Caco-2 (cell line): ENCODE results near the gene BNIP5. TPM values are rescaled to one million over a fixed set of nuclear protein-coding genes. Genes with fewer than 3 reads are reported as not detected.

ENCODE experiments used
- BruUV-seq: library from RNA; stranded (reverse); fragments of 400-500 nt; replicated peaks from 2 replicates; lab custom pipeline; 2021; lab: Mats Ljungman, UMichigan
- CTCF ChIA-PET: fragments of 300-600 bp; sonication (Branson Sonifier 250); formaldehyde crosslinking; loops from one replicate; lab custom pipeline; 2022; ENCODE audit warnings: antibody characterized with exemption; lab: Charles Lee
- POLR2A ChIA-PET: fragments of 300-600 bp; sonication (Branson Sonifier 250); formaldehyde crosslinking; loops from one replicate; lab custom pipeline; 2022; ENCODE audit warnings: antibody characterized with exemption; lab: Charles Lee
- DNase-seq, 2 experiments: peaks; one replicate each; pipeline versions ENCODE4 v3.0.0 to v3.0.0-alpha.2; 2020 to 2022
- H3K27me3 ChIP-seq: replicated peaks from 2 replicates; pipeline ENCODE4 v1.6.0; 2011; ENCODE audit warnings: low read length; ENCODE audit not compliant: control insufficient read depth, insufficient read depth
- H3K36me3 ChIP-seq: 2 replicates; pipeline ENCODE4 v1.5.1; 2011; ENCODE audit warnings: low read length; ENCODE audit not compliant: control insufficient read depth, insufficient read depth
- H3K4me1 ChIP-seq: fragments of 250-450 bp; sonication (Bioruptor Pico); 2 replicates; pipeline ENCODE4 v1.5.1; 2020; ENCODE audit warnings: mild to moderate bottlenecking
- H3K4me3 ChIP-seq: 2 replicates; pipeline ENCODE4 v1.5.1; 2011; ENCODE audit warnings: low read depth, mild to moderate bottlenecking, control low read depth, low read length
- H3K9me3 ChIP-seq: fragments of 250-450 bp; sonication (Bioruptor Pico); 2 replicates; pipeline ENCODE4 v1.5.1; 2020; ENCODE audit warnings: mild to moderate bottlenecking, moderate library complexity
- H3K27ac Mint-ChIP-seq: one replicate; pipeline ENCODE4 v1.8.0; 2022; ENCODE audit warnings: mixed read lengths; ENCODE audit not compliant: unreplicated experiment
- H3K27me3 Mint-ChIP-seq: one replicate; pipeline ENCODE4 v1.8.0; 2022; ENCODE audit warnings: mixed read lengths; ENCODE audit not compliant: insufficient read depth, unreplicated experiment
- H3K36me3 Mint-ChIP-seq: one replicate; pipeline ENCODE4 v1.8.0; 2022; ENCODE audit warnings: mild to moderate bottlenecking, mixed read lengths; ENCODE audit not compliant: insufficient read depth, unreplicated experiment
- H3K4me1 Mint-ChIP-seq: one replicate; pipeline ENCODE4 v1.8.0; 2022; ENCODE audit warnings: low read depth, mixed read lengths; ENCODE audit not compliant: unreplicated experiment
- H3K4me3 Mint-ChIP-seq: one replicate; pipeline ENCODE4 v1.8.0; 2022; ENCODE audit warnings: mild to moderate bottlenecking, moderate library complexity, mixed read lengths; ENCODE audit not compliant: unreplicated experiment
- H3K9me3 Mint-ChIP-seq: one replicate; pipeline ENCODE4 v1.8.0; 2022; ENCODE audit warnings: mixed read lengths; ENCODE audit not compliant: unreplicated experiment
- intact Hi-C: fragments of 100-400 bp; cut with micrococcal nuclease; formaldehyde crosslinking; loops from one replicate; pipeline ENCODE4 v1.10.0; 2022; ENCODE audit not compliant: unreplicated experiment
- total RNA-seq: library from RNA; stranded (reverse); gene quantifications from 2 replicates; pipeline ENCODE4 v1.2.3, GENCODE V29; 2022
- TF ChIP-seq, protein P1 (sequence below), 2 experiments: fragments of 200-600 bp in 1 of 2; IDR thresholded peaks; 1 replicate in 1 of 2; 2 replicates in 1 of 2; pipeline versions ENCODE4 v1.5.1 to v1.8.0; 2011 to 2022; ENCODE audit warnings: antibody characterized with exemption in 1 of 2, control low read depth in 1 of 2, inconsistent platforms in 1 of 2, low read depth in 1 of 2, low read length in 1 of 2, mild to moderate bottlenecking in 1 of 2, moderate library complexity in 1 of 2; ENCODE audit not compliant: insufficient read depth in 1 of 2, severe bottlenecking in 1 of 2, unreplicated experiment in 1 of 2

The BNIP5 gene
- total RNA-seq, 1 experiment from 2014 or later: 0.50 TPM

- intact Hi-C loops: loop anchor here (1.0 to 5.0 kb wide), 2 partner anchors 40 to 58 kb away; no protein-coding TSS in a partner anchor
- H3K4me1 Mint-ChIP-seq: no peaks in the 10 kb centered on the region
- no peaks in the 10 kb centered on the region for H3K36me3 Mint-ChIP-seq
- peak; percentile 91 to 92 for DNase-seq
- ChIA-PET CTCF (interaction anchor here (0.6 to 1.6 kb wide), 25 partner anchors 9 to 171 kb away, joined by 3 to 22 read pairs (median 4); partner anchors contain the start of gene BNIP5), POLR2A (no interaction called here)
- H3K27me3 Mint-ChIP-seq: no peaks in the 10 kb centered on the region
- Histone ChIP-seq H3K27me3 (no peaks in the 10 kb centered on the region), H3K36me3 (no peaks in the 10 kb centered on the region), H3K4me1 (no peaks in the 10 kb centered on the region), H3K4me3 (no peak overlapping the region), H3K9me3 (no peaks in the 10 kb centered on the region)
- no peak overlapping the region for H3K4me3 Mint-ChIP-seq
- TF ChIP-seq, protein P1, sequence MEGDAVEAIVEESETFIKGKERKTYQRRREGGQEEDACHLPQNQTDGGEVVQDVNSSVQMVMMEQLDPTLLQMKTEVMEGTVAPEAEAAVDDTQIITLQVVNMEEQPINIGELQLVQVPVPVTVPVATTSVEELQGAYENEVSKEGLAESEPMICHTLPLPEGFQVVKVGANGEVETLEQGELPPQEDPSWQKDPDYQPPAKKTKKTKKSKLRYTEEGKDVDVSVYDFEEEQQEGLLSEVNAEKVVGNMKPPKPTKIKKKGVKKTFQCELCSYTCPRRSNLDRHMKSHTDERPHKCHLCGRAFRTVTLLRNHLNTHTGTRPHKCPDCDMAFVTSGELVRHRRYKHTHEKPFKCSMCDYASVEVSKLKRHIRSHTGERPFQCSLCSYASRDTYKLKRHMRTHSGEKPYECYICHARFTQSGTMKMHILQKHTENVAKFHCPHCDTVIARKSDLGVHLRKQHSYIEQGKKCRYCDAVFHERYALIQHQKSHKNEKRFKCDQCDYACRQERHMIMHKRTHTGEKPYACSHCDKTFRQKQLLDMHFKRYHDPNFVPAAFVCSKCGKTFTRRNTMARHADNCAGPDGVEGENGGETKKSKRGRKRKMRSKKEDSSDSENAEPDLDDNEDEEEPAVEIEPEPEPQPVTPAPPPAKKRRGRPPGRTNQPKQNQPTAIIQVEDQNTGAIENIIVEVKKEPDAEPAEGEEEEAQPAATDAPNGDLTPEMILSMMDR (IDR thresholded peaks at IDR 0.05; ENCODE audit: insufficient read depth in 1 of 2, low read depth in 1 of 2, low read length in 1 of 2, severe bottlenecking in 1 of 2, unreplicated experiment in 1 of 2): peak; percentile 97 to 98
- no peak overlapping the region for H3K27ac Mint-ChIP-seq
- no TSS peak for BruUV-seq
- H3K9me3 Mint-ChIP-seq: no peaks in the 10 kb centered on the region
These were observed 34.3 kb downstream of the BNIP5 start for GRCh38 chr6:36302227-36302976.

DNA sequence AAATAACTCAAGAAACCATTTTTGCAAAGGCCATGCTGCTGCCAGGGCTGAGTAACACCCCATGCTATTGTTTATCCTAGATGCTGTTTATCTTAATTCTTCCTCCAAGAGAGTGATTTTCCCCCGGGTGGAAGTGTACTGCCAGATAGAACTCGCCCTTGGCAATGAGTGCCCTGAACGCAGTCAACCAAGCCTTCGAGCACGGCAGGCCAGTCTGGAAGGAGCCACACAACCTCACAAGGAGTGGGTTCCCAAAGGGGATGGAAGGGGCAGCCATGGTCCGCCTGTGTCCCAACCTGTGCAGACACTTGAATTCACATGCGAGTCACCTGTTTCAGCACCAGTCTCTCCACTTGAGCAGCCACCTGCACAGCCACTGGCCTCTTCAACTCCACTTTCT lies 34.9 kb downstream of the BNIP5 start:
- no peaks in the 10 kb centered on the region for H3K27me3 ChIP-seq
- TF ChIP-seq, protein P1 (IDR thresholded peaks at IDR 0.05; ENCODE audit: insufficient read depth in 1 of 2, low read depth in 1 of 2, low read length in 1 of 2, severe bottlenecking in 1 of 2, unreplicated experiment in 1 of 2): no peak
- ChIA-PET CTCF (interaction anchor here (0.6 to 1.6 kb wide), 23 partner anchors 8 to 170 kb away, joined by 3 to 22 read pairs (median 4); partner anchors contain the start of gene BNIP5), POLR2A (no interaction called here)
- no peak for DNase-seq
- Mint-ChIP-seq H3K4me3 (no peak overlapping the region), H3K9me3 (no peaks in the 10 kb centered on the region), H3K36me3 (no peaks in the 10 kb centered on the region), H3K4me1 (no peaks in the 10 kb centered on the region), H3K27me3 (no peaks in the 10 kb centered on the region), H3K27ac (no peak overlapping the region)
- intact Hi-C loops: loop anchor here (1.0 to 5.0 kb wide), 2 partner anchors 41 to 59 kb away; no protein-coding TSS in a partner anchor
- H3K4me1 ChIP-seq: no peaks in the 10 kb centered on the region
- H3K4me3 ChIP-seq: no peak overlapping the region
- BruUV-seq: no TSS peak
- H3K9me3 ChIP-seq: no peaks in the 10 kb centered on the region
- H3K36me3 ChIP-seq: no peaks in the 10 kb centered on the region

DNA sequence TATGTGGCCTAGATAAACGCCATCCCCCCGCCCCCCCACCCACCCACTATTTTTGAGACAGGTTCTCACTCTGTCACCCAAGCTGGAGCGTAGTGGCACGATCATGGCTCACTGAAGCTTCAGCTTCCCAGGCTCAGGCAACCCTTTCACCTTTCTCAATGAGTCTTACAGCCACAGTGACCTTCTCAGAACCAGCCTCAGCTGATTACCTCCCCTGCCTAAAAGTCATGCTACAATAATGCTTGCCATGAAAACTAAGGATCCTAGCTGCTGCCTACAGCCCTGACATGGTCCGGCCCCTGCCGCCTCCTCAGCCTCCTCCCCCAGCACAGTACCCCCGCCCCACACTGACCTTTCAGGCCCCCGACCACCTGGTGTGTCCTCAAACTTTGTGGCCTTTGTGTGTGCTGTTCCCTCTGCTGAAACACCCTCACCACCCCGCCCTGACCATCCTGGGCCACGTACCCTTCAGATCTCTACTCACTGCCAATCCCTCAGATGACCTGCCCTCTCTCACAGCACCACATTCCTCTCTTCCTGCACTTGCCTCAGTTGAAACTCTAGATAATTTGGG lies 35.5 kb downstream of the BNIP5 start:
- Histone ChIP-seq H3K4me1 (no peaks in the 10 kb centered on the region), H3K27me3 (no peaks in the 10 kb centered on the region), H3K36me3 (no peaks in the 10 kb centered on the region), H3K9me3 (no peaks in the 10 kb centered on the region), H3K4me3 (no peak overlapping the region)
- Mint-ChIP-seq H3K36me3 (no peaks in the 10 kb centered on the region), H3K27ac (no peak overlapping the region), H3K4me3 (no peak overlapping the region), H3K9me3 (no peaks in the 10 kb centered on the region), H3K4me1 (no peaks in the 10 kb centered on the region), H3K27me3 (no peaks in the 10 kb centered on the region)
- BruUV-seq: no TSS peak
- ChIA-PET POLR2A (no interaction called here), CTCF (no interaction called here)
- no peak for DNase-seq
- TF ChIP-seq, protein P1 (IDR thresholded peaks at IDR 0.05; ENCODE audit: insufficient read depth in 1 of 2, low read depth in 1 of 2, low read length in 1 of 2, severe bottlenecking in 1 of 2, unreplicated experiment in 1 of 2): no peak
- intact Hi-C loops: loop anchor here (5.0 kb wide), 1 partner anchor 41 kb away; no protein-coding TSS in a partner anchor
